Cardiac fibroblast (primary cell): ENCODE data around the gene RPS6KA3.

Source experiments
- DNase-seq, 2 donors: peaks; one replicate each; pipeline versions ENCODE4 v3.0.0 to v3.0.0-alpha.2; 2010; ENCODE audit warnings: low read depth in 2 of 2
- H3K4me3 ChIP-seq, 2 donors: replicated peaks in 1 of 2; 1 replicate in 1 of 2; 2 replicates in 1 of 2; pipeline ENCODE4 v1.5.1; 2011; ENCODE audit warnings: low read depth in 2 of 2, low read length in 2 of 2, mild to moderate bottlenecking in 2 of 2, moderate library complexity in 1 of 2
- TF ChIP-seq, protein P1 (sequence below): IDR thresholded peaks from one replicate; pipeline ENCODE4 v1.5.1; 2011; ENCODE audit warnings: low read depth, mild to moderate bottlenecking, low read length, inconsistent platforms

The RPS6KA3 gene

DNA sequence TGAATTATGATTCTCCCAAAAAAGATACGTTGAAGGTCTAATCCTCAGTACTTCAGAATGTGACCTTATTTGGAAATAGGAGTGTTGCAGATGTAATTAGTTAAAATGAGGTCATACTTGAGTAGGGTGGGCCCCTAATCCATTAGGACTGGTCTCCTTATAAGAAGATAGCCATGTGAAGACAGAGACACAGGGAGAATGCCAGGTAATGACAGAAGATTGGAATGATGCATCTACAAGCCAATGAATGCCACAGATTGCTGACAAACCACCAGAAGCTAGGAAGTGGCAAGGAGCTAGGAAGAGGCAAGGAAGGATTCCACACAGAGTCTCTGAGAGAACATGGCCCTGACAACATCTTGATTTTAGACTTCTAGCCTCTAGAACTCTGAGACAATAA is 7.4 kb upstream of the RPS6KA3 start:
- no peak overlapping the region for H3K4me3 ChIP-seq
- DNase-seq = no peak
- TF ChIP-seq, protein P1, sequence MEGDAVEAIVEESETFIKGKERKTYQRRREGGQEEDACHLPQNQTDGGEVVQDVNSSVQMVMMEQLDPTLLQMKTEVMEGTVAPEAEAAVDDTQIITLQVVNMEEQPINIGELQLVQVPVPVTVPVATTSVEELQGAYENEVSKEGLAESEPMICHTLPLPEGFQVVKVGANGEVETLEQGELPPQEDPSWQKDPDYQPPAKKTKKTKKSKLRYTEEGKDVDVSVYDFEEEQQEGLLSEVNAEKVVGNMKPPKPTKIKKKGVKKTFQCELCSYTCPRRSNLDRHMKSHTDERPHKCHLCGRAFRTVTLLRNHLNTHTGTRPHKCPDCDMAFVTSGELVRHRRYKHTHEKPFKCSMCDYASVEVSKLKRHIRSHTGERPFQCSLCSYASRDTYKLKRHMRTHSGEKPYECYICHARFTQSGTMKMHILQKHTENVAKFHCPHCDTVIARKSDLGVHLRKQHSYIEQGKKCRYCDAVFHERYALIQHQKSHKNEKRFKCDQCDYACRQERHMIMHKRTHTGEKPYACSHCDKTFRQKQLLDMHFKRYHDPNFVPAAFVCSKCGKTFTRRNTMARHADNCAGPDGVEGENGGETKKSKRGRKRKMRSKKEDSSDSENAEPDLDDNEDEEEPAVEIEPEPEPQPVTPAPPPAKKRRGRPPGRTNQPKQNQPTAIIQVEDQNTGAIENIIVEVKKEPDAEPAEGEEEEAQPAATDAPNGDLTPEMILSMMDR = no peak

DNA sequence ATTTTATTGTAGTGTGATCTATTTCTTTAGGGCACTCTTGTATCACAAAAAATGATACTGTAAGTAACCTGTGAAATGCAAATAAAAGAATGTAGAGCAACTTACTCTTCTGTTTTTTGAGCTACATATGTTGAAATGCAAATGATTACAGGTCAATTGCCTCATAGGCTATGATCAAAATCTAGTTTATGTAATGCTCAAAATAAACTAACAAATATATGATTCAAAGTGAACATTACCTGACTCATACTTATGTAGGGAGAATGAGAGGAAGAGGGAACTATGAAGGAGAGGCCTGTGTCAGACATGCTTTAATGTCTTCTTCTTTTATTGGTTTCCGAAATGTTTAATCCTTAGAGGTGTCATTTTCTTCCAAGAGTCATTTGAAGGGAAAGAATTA is 5.0 kb upstream of the RPS6KA3 start:
- DNase-seq = no peak
- TF ChIP-seq, protein P1 = no peak
- no peak overlapping the region for H3K4me3 ChIP-seq

DNA sequence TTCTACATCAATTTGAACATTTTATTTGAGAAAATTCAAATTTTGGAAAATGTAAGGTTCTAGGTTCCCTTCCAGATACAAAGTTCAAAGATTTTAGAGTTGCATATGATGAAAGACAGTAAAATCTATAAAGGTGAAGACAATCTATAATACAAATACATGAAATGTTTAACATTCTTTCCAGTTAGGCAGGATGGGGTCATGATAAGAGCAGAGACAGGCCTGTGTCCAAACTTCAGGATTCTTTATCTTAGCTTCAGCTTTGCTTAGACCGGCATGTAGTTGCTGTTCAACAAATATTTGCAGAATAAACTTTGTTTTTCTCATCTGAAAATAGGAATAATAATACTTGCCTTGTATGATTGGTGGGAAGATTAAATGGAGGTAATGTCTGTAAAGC is 4.5 kb upstream of the RPS6KA3 start:
- TF ChIP-seq, protein P1 = no peak
- DNase-seq = no peak
- H3K4me3 ChIP-seq = no peak overlapping the region

DNA sequence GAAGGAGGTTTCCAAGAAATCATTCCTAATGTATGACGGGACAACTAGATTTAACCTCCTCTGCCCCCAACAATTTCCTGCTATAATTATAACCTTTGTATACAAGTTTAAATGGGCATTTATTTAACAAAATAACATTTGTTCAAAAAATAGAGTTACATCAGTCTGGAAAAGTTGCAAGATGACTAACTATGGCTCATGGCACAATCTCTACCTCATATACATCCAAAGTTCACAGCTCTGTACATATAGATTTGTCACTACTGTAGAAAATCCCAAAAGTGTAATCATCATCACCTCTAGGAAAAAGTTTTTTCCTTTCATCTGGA is 3.8 kb upstream of the RPS6KA3 start:
- peak; percentile 6 to 42 for DNase-seq
- TF ChIP-seq, protein P1 = no peak
- no peak overlapping the region for H3K4me3 ChIP-seq

DNA sequence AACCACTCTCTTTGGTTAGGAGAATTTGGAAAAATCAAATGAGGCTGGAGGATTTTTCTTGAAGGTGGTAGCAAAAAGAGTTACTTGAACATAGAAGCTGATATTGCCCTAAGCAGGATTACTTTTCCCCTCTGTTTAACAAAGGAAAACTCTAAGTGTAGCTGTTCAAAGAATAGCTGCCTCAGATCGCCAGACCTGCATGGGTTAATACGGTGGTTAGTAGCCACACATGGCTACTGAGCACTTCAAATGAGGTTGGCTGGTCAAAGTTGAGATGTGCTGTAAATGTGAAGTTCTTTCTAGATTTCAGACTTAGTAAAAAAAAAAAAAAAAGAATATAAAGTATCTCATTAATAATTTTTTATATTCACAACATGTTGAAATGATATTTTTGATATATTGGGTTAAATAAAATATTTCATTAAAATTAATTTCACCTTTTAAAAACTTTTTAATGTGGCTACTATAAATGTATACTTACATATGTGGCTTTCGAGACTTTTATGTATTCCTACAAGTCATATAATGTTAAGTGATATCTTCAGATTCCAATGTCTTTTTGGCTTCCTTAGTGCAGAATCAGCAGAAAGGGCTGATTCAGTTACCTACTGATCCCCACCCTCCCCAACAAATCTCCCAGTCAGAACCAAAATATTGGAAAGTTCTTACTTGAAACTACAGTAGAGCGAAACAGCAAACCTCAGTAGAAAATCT is 3.3 kb upstream of the RPS6KA3 start:
- no peak overlapping the region for H3K4me3 ChIP-seq
- no peak for DNase-seq
- TF ChIP-seq, protein P1 = no peak

DNA sequence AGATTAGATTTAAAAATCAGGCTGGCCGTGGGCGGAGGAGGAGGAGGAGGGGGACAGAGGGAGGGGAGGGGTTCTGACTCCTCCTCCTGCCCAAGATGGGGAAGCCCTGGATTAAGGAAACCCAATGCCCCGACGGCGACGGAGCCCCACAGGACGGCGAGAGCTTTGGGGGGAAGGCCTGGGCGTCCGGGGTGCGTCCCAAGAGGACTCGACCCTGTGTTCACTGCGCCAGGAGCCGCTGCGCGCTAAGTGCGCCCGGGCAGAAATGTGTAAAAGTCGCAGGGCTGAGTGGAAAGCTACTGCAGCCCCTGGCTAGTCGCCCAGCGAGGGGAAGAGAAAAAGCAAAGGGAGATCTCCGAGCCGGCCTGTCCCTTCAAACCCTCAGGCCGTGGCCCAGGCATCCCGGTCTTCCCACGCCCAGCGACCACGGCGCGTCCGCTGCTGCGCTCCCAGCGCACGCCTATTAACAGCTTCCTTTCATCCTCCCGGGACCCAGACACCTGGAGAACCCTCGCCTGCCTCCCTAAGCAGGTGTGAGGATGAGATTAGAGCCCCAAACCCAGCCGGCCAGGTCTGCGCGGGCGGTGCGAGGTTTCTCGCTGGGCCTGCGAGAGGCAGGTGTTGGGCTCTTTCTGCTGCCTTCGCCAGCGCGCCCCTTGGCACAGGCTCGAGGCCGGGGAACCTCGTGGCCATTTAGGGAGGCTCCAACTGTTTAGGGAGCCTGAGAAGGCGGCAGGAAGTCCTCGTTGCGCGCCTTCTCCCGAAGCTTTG is 1.4 kb upstream of the RPS6KA3 start:
- peak overlapping the region; percentile 60 to 67 for H3K4me3 ChIP-seq
- TF ChIP-seq, protein P1 = no peak
- peak in 1 of 2 donors; percentile 41 for DNase-seq
